Measurements from ENCODE around the gene STOM.
"Not testable (repeated sequence)": the region's sequence is repeated elsewhere in the genome, so short reads cannot be mapped to it uniquely, and the experiment has no call there.

Gene STOM

GRCh38 chr9:121398374-121398773, 28.3 kb upstream of the STOM start:
- no peak overlapping the region for H3K4me3 ChIP-seq (ENCODE audit: low read depth, low read length)
- TF ChIP-seq CTCF (IDR thresholded peaks at IDR 0.05; ENCODE audit: insufficient read depth, low read depth, low read length, missing control alignments) = no peak
- no peak for DNase-seq (ENCODE audit: low read depth)

GRCh38 chr9:121397277-121397676, 27.2 kb upstream of the STOM start:
- DNase-seq (ENCODE audit: low read depth); H3K4me3 ChIP-seq (ENCODE audit: low read depth, low read length): not testable (repeated sequence)

GRCh38 chr9:121395558-121395957, 25.5 kb upstream of the STOM start:
- DNase-seq (ENCODE audit: low read depth) = no peak
- H3K4me3 ChIP-seq (ENCODE audit: low read depth, low read length) = no peak overlapping the region
- TF ChIP-seq CTCF (IDR thresholded peaks at IDR 0.05; ENCODE audit: insufficient read depth, low read depth, low read length, missing control alignments) = no peak

GRCh38 chr9:121394292-121394691, 24.2 kb upstream of the STOM start:
- TF ChIP-seq CTCF (IDR thresholded peaks at IDR 0.05; ENCODE audit: insufficient read depth, low read depth, low read length, missing control alignments) = no peak
- peak; percentile 18 for DNase-seq (ENCODE audit: low read depth)
- no peak overlapping the region for H3K4me3 ChIP-seq (ENCODE audit: low read depth, low read length)

- DNase-seq (ENCODE audit: low read depth) = no peak
- TF ChIP-seq CTCF (IDR thresholded peaks at IDR 0.05; ENCODE audit: insufficient read depth, low read depth, low read length, missing control alignments) = no peak
- H3K4me3 ChIP-seq (ENCODE audit: low read depth, low read length) = no peak overlapping the region
Measured at GRCh38 chr9:121393318-121393717, 23.3 kb upstream of the STOM start.

GRCh38 chr9:121390372-121390771, 20.3 kb upstream of the STOM start:
- DNase-seq (ENCODE audit: low read depth) = no peak
- no peak overlapping the region for H3K4me3 ChIP-seq (ENCODE audit: low read depth, low read length)
- no peak for TF ChIP-seq CTCF (IDR thresholded peaks at IDR 0.05; ENCODE audit: insufficient read depth, low read depth, low read length, missing control alignments)

GRCh38 chr9:121388140-121388905, 18.3 kb upstream of the STOM start:
- DNase-seq (ENCODE audit: low read depth) = no peak
- no peak overlapping the region for H3K4me3 ChIP-seq (ENCODE audit: low read depth, low read length)
- TF ChIP-seq CTCF (IDR thresholded peaks at IDR 0.05; ENCODE audit: insufficient read depth, low read depth, low read length, missing control alignments) = no peak
